Esophagus muscularis mucosa (tissue), 4 donors: ENCODE measurements around the gene LYSMD1. TPM values are rescaled to one million over a fixed set of nuclear protein-coding genes. Genes with fewer than 3 reads are reported as not detected.
"Not testable (repeated sequence)": the region's sequence is repeated elsewhere in the genome, so short reads cannot be mapped to it uniquely, and the experiment has no call there.

Source experiments
- DNase-seq: peaks from one replicate; pipeline ENCODE4 v3.0.0-alpha.2; 2017; ENCODE audit errors: extremely low spot score
- H3K27ac ChIP-seq, 4 donors: fragments of 200-600 bp; sonication (generic); replicated peaks in 1 of 4; 1 replicate in 3 of 4; 2 replicates in 1 of 4; pipeline ENCODE4 v1.5.1; 2016 to 2019; ENCODE audit warnings: mild to moderate bottlenecking in 1 of 4
- H3K27me3 ChIP-seq, 4 donors: fragments of 200-600 bp; sonication (generic); one replicate each; pipeline versions ENCODE4 v1.5.1 to v1.6.0; 2016 to 2019
- H3K36me3 ChIP-seq, 4 donors: fragments of 200-600 bp; sonication (generic); one replicate each; pipeline ENCODE4 v1.5.1; 2016 to 2019
- H3K4me1 ChIP-seq, 4 donors: fragments of 200-600 bp; sonication (generic); one replicate each; pipeline ENCODE4 v1.5.1; 2016 to 2019
- H3K4me3 ChIP-seq, 4 donors: fragments of 200-600 bp; sonication (generic); 1 replicate in 2 of 4; 2 replicates in 2 of 4; pipeline ENCODE4 v1.5.1; 2016 to 2019; ENCODE audit warnings: mild to moderate bottlenecking in 4 of 4, moderate library complexity in 1 of 4
- H3K9me3 ChIP-seq, 4 donors: fragments of 200-600 bp; sonication (generic); 1 replicate in 3 of 4; 2 replicates in 1 of 4; pipeline ENCODE4 v1.5.1; 2016 to 2019
- CTCF ChIP-seq, 3 experiments: fragments of 200-600 bp in 2 of 3; fragments of 450-650 bp in 1 of 3; sonication (generic) in 2 of 3; IDR thresholded peaks; one replicate each; pipeline ENCODE4 v1.5.1; 2017 to 2019; ENCODE audit warnings: antibody characterized with exemption in 3 of 3, mild to moderate bottlenecking in 2 of 3, moderate library complexity in 1 of 3
- EP300 ChIP-seq: sonication (generic); formaldehyde crosslinking; IDR thresholded peaks from one replicate; pipeline ENCODE4 v1.6.1; 2017; ENCODE audit warnings: antibody characterized with exemption
- POLR2A ChIP-seq: fragments of 450-650 bp; IDR thresholded peaks from one replicate; pipeline ENCODE4 v1.6.1; 2017; ENCODE audit warnings: antibody characterized with exemption, moderate library complexity, mild to moderate bottlenecking, low read depth
- POLR2AphosphoS5 ChIP-seq, 2 donors: sonication (generic); formaldehyde crosslinking; IDR thresholded peaks; one replicate each; pipeline ENCODE4 v1.6.1; 2017; ENCODE audit warnings: antibody characterized with exemption in 2 of 2
- whole genome bisulfite sequencing: methylation state at CpG from one replicate; pipeline ENCODE4 v1.1.5; 2018; 5-methylcytosine and 5-hydroxymethylcytosine counted together
- intact Hi-C: fragments of 100-400 bp; cut with DNase I; formaldehyde crosslinking; loops from one replicate; pipeline ENCODE4 v1.15.1; 2023
- total RNA-seq, 4 donors: library from RNA; depleted of rRNA; stranded (reverse); fragments of >200 nt; gene quantifications; one replicate each; pipeline versions ENCODE4 v1.1.0 to v1.2.1, GENCODE V29; 2016

The LYSMD1 gene
- total RNA-seq, result 10 to 100 TPM; 10.9 to 23.5 (median 12.6) TPM

- Histone ChIP-seq H3K4me3 (peak within 1 kb of the TSS; percentile 65 to 88 (median 70)), H3K9me3 (no peaks in the 10 kb centered on the region), H3K27ac (peak within 1 kb of the TSS; percentile 85 to 93 (median 88)), H3K27me3 (no peaks in the 10 kb centered on the region), H3K4me1 (peaks cover 19 to 43% (median 40%) of the 10 kb centered on the region in 4 donors), H3K36me3 (peaks cover 21 to 50% (median 39%) of the 10 kb centered on the region in 4 donors)
- intact Hi-C loops, result no loop called here
- TF ChIP-seq EP300, result no peak
- peak in 2 of 3 experiments; percentile 19 to 47 for TF ChIP-seq CTCF (IDR thresholded peaks at IDR 0.05)
- peak; percentile 92 to 99 for TF ChIP-seq POLR2AphosphoS5 (IDR thresholded peaks at IDR 0.05)
- peak; percentile 99 for DNase-seq
- under 1% methylated on average over 38 of the region's 38 CpGs for WGBS
These were observed at the start of gene LYSMD1, which contains the start of gene SCNM1 for GRCh38 chr1:151165738-151166504. Gene LYSMD1 (minus strand): TSS chr1:151165902. CDS start chr1:151165258, 644 bp downstream. Gene SCNM1 (plus strand): TSS chr1:151166144. CDS start chr1:151166153, 9 bp downstream.

- no peaks in the 10 kb centered on the region for H3K9me3 ChIP-seq
- peaks cover 9 to 33% (median 28%) of the 10 kb centered on the region in 4 donors for H3K36me3 ChIP-seq
- H3K27ac ChIP-seq, result peak overlapping the region in 1 of 4 donors; percentile 37
- TF ChIP-seq EP300 (no peak), POLR2AphosphoS5 (IDR thresholded peaks at IDR 0.05) (no peak), CTCF (IDR thresholded peaks at IDR 0.05) (no peak), POLR2A (no peak)
- intact Hi-C loops, result no loop called here
- DNase-seq, result no peak
- H3K4me1 ChIP-seq, result peaks cover 12 to 85% (median 66%) of the 10 kb centered on the region in 4 donors
- 30% methylated on average over 2 of the region's 2 CpGs for WGBS
- H3K4me3 ChIP-seq, result no peak overlapping the region
- no peaks in the 10 kb centered on the region for H3K27me3 ChIP-seq
These were observed 47.9 kb upstream of the LYSMD1 start for GRCh38 chr1:151213560-151213959.

DNA sequence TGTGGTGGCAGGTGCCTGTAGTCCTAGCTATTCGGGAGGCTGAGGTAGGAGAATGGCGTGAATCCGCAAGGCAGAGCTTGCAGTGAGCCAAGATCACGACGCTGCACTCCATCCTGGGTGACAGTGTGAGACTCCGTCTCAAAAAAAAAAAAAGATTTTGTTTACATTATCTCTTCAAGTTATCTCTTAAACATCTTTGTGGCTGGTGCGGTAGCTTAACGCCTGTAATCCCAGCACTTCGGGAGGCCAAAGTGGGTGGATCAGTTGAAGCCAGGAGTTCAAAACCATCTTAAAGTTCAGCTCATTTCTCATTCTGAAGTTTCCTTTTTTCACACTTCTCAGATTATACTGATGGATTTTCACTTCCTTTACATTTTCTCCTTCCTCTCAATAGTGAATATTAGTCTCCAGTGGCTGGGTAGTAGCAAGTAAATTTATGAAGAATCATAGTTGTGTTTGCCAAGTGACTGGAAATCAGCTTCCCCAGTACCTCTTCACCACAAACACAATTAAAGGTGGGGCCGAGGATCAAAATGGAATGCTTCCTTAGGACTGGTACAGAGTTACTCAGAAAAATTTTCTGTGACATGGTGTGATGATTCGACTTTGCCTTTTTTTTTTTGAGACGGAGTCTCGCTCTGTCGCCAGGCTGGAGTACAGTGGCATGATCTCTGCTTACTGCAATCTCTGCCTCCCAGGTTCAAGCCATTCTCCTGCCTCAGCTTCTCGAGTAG lies 46.4 kb upstream of the LYSMD1 start:
- H3K36me3 ChIP-seq, result peaks cover 14 to 45% (median 38%) of the 10 kb centered on the region in 4 donors
- H3K27me3 ChIP-seq, result no peaks in the 10 kb centered on the region
- no peaks in the 10 kb centered on the region for H3K9me3 ChIP-seq
- peaks cover 12 to 70% (median 56%) of the 10 kb centered on the region in 4 donors for H3K4me1 ChIP-seq
- TF ChIP-seq POLR2A (no peak), EP300 (no peak), CTCF (IDR thresholded peaks at IDR 0.05) (no peak), POLR2AphosphoS5 (IDR thresholded peaks at IDR 0.05) (no peak)
- H3K27ac ChIP-seq, result peak overlapping the region; percentile 21 to 63 (median 52)
- DNase-seq, result no peak
- 71% methylated on average over 15 of the region's 15 CpGs for WGBS
- intact Hi-C loops, result no loop called here
- no peak overlapping the region for H3K4me3 ChIP-seq

- Histone ChIP-seq H3K4me1 (peaks cover 19 to 64% (median 60%) of the 10 kb centered on the region in 4 donors), H3K4me3 (no peak overlapping the region), H3K9me3 (no peaks in the 10 kb centered on the region), H3K27me3 (no peaks in the 10 kb centered on the region), H3K36me3 (peaks cover 21 to 51% (median 46%) of the 10 kb centered on the region in 4 donors), H3K27ac (peak overlapping the region; percentile 21 to 63 (median 58))
- 79% methylated on average over 1 of the region's 1 CpG for WGBS
- TF ChIP-seq EP300 (no peak), CTCF (IDR thresholded peaks at IDR 0.05) (no peak), POLR2A (no peak), POLR2AphosphoS5 (IDR thresholded peaks at IDR 0.05) (no peak)
- intact Hi-C loops, result no loop called here
- DNase-seq, result no peak
These were observed 45.1 kb upstream of the LYSMD1 start for GRCh38 chr1:151210830-151211229.

DNA sequence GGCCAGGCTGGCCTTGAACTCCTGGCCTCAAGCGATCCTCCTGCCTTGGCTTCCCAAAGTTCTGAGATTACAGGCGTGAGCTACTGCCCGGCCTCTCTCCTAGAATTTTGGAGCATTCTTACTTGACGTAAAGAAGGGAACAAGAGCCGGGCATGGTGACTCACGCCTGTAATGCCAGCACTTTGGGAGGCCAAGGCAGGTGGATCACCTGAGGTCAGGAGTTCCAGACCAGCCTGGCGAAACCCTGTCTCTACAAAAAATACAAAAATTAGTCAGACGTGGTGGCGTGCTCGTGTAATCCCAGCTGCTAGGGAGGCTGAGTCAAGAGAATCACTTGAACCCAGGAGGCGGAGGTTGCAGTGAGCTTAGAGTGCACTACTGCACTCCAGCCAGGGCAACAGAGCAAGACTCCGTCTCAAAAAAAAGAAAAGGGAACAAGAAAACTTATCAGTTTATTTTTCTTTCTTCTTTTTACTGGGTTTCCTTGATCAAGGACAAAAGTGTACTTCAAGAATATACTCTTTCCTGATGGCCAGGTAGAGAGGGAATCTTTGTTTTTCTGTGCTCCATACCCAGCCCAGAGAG lies 39.8 kb upstream of the LYSMD1 start:
- peaks cover 27 to 59% (median 55%) of the 10 kb centered on the region in 4 donors for H3K36me3 ChIP-seq
- H3K9me3 ChIP-seq, intact Hi-C loops, H3K4me3 ChIP-seq, H3K27me3 ChIP-seq, DNase-seq: not testable (repeated sequence)
- peak overlapping the region in 1 of 4 donors; percentile 22 for H3K27ac ChIP-seq
- peaks cover 30 to 69% (median 67%) of the 10 kb centered on the region in 4 donors for H3K4me1 ChIP-seq
- 89% methylated on average over 10 of the region's 12 CpGs for WGBS
